Activated T-helper 17 cell treated with anti-CD3 and anti-CD28 coated beads, Interleukin-2, amount 50 U/mL, for 72 hours (primary cell): ENCODE results near the gene GAGE2A. TPM values are rescaled to one million over a fixed set of nuclear protein-coding genes. Genes with fewer than 3 reads are reported as not detected.

Source experiments
- ATAC-seq: fragments of 150-1000 bp; cut with Tn5 transposase; replicated peaks from 2 replicates; pipeline ENCODE4 v1.10.0; 2021; ENCODE audit warnings: mild to moderate bottlenecking, moderate library complexity
- H3K27ac Mint-ChIP-seq: one replicate; pipeline ENCODE4 v1.8.0; 2022; ENCODE audit warnings: mixed read lengths
- H3K27me3 Mint-ChIP-seq: one replicate; pipeline ENCODE4 v1.8.0; 2022; ENCODE audit warnings: mixed read lengths
- H3K36me3 Mint-ChIP-seq: one replicate; pipeline ENCODE4 v1.8.0; 2022; ENCODE audit warnings: low read depth, mild to moderate bottlenecking, mixed read lengths
- H3K4me1 Mint-ChIP-seq: one replicate; pipeline ENCODE4 v1.8.0; 2022; ENCODE audit warnings: mixed read lengths
- H3K4me3 Mint-ChIP-seq: one replicate; pipeline ENCODE4 v1.8.0; 2022; ENCODE audit warnings: mild to moderate bottlenecking, mixed read lengths
- H3K9me3 Mint-ChIP-seq: one replicate; pipeline ENCODE4 v1.8.0; 2022; ENCODE audit warnings: mixed read lengths
- total RNA-seq, 2 donors: library from RNA; stranded (reverse); gene quantifications; one replicate each; pipeline ENCODE4 v1.2.3, GENCODE V29; 2022

Gene GAGE2A
- total RNA-seq, 2 donors from 2014 or later = not detected

- Mint-ChIP-seq H3K4me1 (no peaks in the 10 kb centered on the region), H3K36me3 (no peaks in the 10 kb centered on the region)
- ATAC-seq = no peak
Measured at GRCh38 chrX:49644991-49645637, 55.8 kb downstream of the GAGE2A start.

More at GRCh38 chrX:49644991-49645637, 55.8 kb downstream of the GAGE2A start:
- Mint-ChIP-seq H3K9me3 (no peaks in the 10 kb centered on the region), H3K4me3 (no peak overlapping the region), H3K27ac (no peak overlapping the region), H3K27me3 (no peaks in the 10 kb centered on the region)

Other genes with a start within 250 kb of the GAGE2A start
- gene GAGE12C, start 57.3 kb upstream of the GAGE2A start, total RNA-seq = not detected
- not detected for gene GAGE12D, start 47.8 kb upstream of the GAGE2A start, total RNA-seq
- gene GAGE12E, start 38.2 kb upstream of the GAGE2A start, total RNA-seq = not detected
- not detected for gene GAGE12F, start 28.7 kb upstream of the GAGE2A start, total RNA-seq
- gene GAGE12G, start 19.1 kb upstream of the GAGE2A start, total RNA-seq = not detected
- gene GAGE12H, start 9.5 kb upstream of the GAGE2A start, total RNA-seq = not detected
- not detected for gene GAGE1, start 9.5 kb downstream of the GAGE2A start, total RNA-seq
- not detected for gene PAGE1, start 106.5 kb downstream of the GAGE2A start, total RNA-seq
- gene PAGE4, start 239.8 kb downstream of the GAGE2A start, total RNA-seq = not detected